PC-9 (cell line): ENCODE measurements around the gene FOXK1. TPM values are rescaled to one million over a fixed set of nuclear protein-coding genes. Genes with fewer than 3 reads are reported as not detected.
A peak's percentile ranks its signal among the peaks of the same experiment; 100 is the strongest.

ENCODE experiments used
- BruUV-seq: library from RNA; stranded (reverse); fragments of 400-500 nt; replicated peaks from 2 replicates; lab custom pipeline; 2021; lab: Mats Ljungman, UMichigan
- CTCF ChIA-PET: fragments of 300-600 bp; sonication (Branson Sonifier 250); formaldehyde crosslinking; loops from one replicate; lab custom pipeline; 2022; ENCODE audit warnings: antibody characterized with exemption; lab: Charles Lee
- POLR2A ChIA-PET: fragments of 300-600 bp; sonication (Branson Sonifier 250); formaldehyde crosslinking; loops from one replicate; lab custom pipeline; 2022; ENCODE audit warnings: antibody characterized with exemption; ENCODE audit not compliant: unreplicated experiment; lab: Charles Lee
- DNase-seq, 2 experiments: peaks; one replicate each; pipeline versions ENCODE4 v3.0.0 to v3.0.0-alpha.2; 2015 to 2022; ENCODE audit warnings: mixed read lengths in 1 of 2
- H2AFZ ChIP-seq: fragments of 200-600 bp; sonication (generic); 2 replicates; pipeline ENCODE4 v1.8.1; 2017; ENCODE audit warnings: antibody characterized with exemption
- H3F3A ChIP-seq: fragments of 200-600 bp; sonication (generic); 2 replicates; pipeline ENCODE4 v1.8.1; 2017; ENCODE audit warnings: antibody characterized with exemption, mild to moderate bottlenecking, low read depth; ENCODE audit not compliant: insufficient read depth
- H3K27ac ChIP-seq: fragments of 200-600 bp; sonication (generic); 2 replicates; pipeline ENCODE4 v1.6.1; 2016; ENCODE audit warnings: mixed run types
- H3K27me3 ChIP-seq: fragments of 200-600 bp; sonication (generic); 2 replicates; pipeline ENCODE4 v1.6.1; 2016; ENCODE audit warnings: low read depth, mixed run types; ENCODE audit not compliant: insufficient read depth
- H3K36me3 ChIP-seq: fragments of 200-600 bp; sonication (generic); 2 replicates; pipeline ENCODE4 v1.6.1; 2016; ENCODE audit warnings: low read depth, mixed run types
- H3K4me1 ChIP-seq: fragments of 200-600 bp; sonication (generic); replicated peaks from 2 replicates; pipeline ENCODE4 v1.6.1; 2016; ENCODE audit warnings: mixed run types; ENCODE audit not compliant: insufficient read depth
- H3K4me2 ChIP-seq: fragments of 200-600 bp; sonication (generic); 2 replicates; pipeline ENCODE4 v1.6.1; 2017; ENCODE audit warnings: mixed run types
- H3K4me3 ChIP-seq: fragments of 200-600 bp; sonication (generic); 2 replicates; pipeline ENCODE4 v1.6.1; 2016; ENCODE audit warnings: mixed run types
- H3K79me2 ChIP-seq: fragments of 200-600 bp; sonication (generic); 2 replicates; pipeline ENCODE4 v1.6.1; 2017; ENCODE audit warnings: low read depth, mixed run types
- H3K9me2 ChIP-seq: fragments of 200-600 bp; sonication (generic); 2 replicates; pipeline ENCODE4 v1.8.1; 2017; ENCODE audit warnings: mild to moderate bottlenecking; ENCODE audit not compliant: insufficient read depth
- H3K9me3 ChIP-seq: fragments of 200-600 bp; sonication (generic); 2 replicates; pipeline ENCODE4 v1.8.1; 2016; ENCODE audit warnings: low read depth; ENCODE audit not compliant: insufficient read depth
- H4K20me1 ChIP-seq: fragments of 200-600 bp; sonication (generic); 2 replicates; pipeline ENCODE4 v1.8.1; 2017; ENCODE audit not compliant: insufficient read depth
- CTCF ChIP-seq: fragments of 200-600 bp; sonication (generic); conservative IDR thresholded peaks from 2 replicates; pipeline ENCODE4 v1.6.1; 2017; ENCODE audit warnings: mixed run types, antibody characterized with exemption, mild to moderate bottlenecking, moderate library complexity
- EZH2 ChIP-seq: fragments of 200-600 bp; sonication (generic); IDR thresholded peaks from 2 replicates; pipeline ENCODE4 v1.8.0; 2017; ENCODE audit warnings: antibody characterized with exemption, low read depth
- intact Hi-C: fragments of 100-400 bp; cut with micrococcal nuclease; formaldehyde crosslinking; loops from one replicate; pipeline ENCODE4 v1.10.0; 2022; ENCODE audit not compliant: unreplicated experiment
- total RNA-seq: library from RNA; stranded (reverse); gene quantifications from 2 replicates; pipeline ENCODE4 v1.2.3, GENCODE V29; 2021

Gene FOXK1
- total RNA-seq, 1 experiment from 2014 or later: 68.1 TPM

GRCh38 chr7:4749798-4750197 is 67.7 kb downstream of the FOXK1 start:
- peaks cover 48% of the 10 kb centered on the region for H3K79me2 ChIP-seq
- no peak overlapping the region for H3K4me3 ChIP-seq
- H3K9me3 ChIP-seq: no peaks in the 10 kb centered on the region
- CTCF ChIA-PET: interaction anchor here (0.6 kb wide), 1 partner anchor 1267 kb away, joined by 3 read pairs; no protein-coding TSS in a partner anchor
- peaks cover 41% of the 10 kb centered on the region for H4K20me1 ChIP-seq
- no peak overlapping the region for H3K27ac ChIP-seq
- H3K4me1 ChIP-seq: peaks cover 15% of the 10 kb centered on the region
- no TSS peak for BruUV-seq
- no peak for TF ChIP-seq EZH2
- TF ChIP-seq CTCF: no peak
- DNase-seq: no peak
- POLR2A ChIA-PET: no interaction called here
- no peak overlapping the region for H3K4me2 ChIP-seq
- H3K27me3 ChIP-seq: no peaks in the 10 kb centered on the region
- intact Hi-C loops: loop anchor here (5.0 kb wide), 1 partner anchor 117 kb away; no protein-coding TSS in a partner anchor
- peaks cover 27% of the 10 kb centered on the region for H3F3A ChIP-seq
- no peak overlapping the region for H2AFZ ChIP-seq
- peaks cover 15% of the 10 kb centered on the region; the same call in 1 of the 2 replicates for H3K36me3 ChIP-seq
- no peaks in the 10 kb centered on the region for H3K9me2 ChIP-seq

GRCh38 chr7:4751398-4751947 is 69.4 kb downstream of the FOXK1 start:
- intact Hi-C loops: loop anchor here (5.0 kb wide), 1 partner anchor 119 kb away; no protein-coding TSS in a partner anchor
- H3K27ac ChIP-seq: no peak overlapping the region
- no peak overlapping the region for H3K4me3 ChIP-seq
- H3K27me3 ChIP-seq: no peaks in the 10 kb centered on the region
- H3K4me1 ChIP-seq: peaks cover 3% of the 10 kb centered on the region; the same call in 1 of the 2 replicates
- no TSS peak for BruUV-seq
- no peak for TF ChIP-seq EZH2
- TF ChIP-seq CTCF: no peak
- peaks cover 15% of the 10 kb centered on the region; the same call in 1 of the 2 replicates for H3F3A ChIP-seq
- H4K20me1 ChIP-seq: peaks cover 48% of the 10 kb centered on the region
- H3K9me2 ChIP-seq: no peaks in the 10 kb centered on the region
- no peaks in the 10 kb centered on the region for H3K9me3 ChIP-seq
- ChIA-PET CTCF (interaction anchor here (0.6 kb wide), 1 partner anchor 69 kb away, joined by 4 read pairs; no protein-coding TSS in a partner anchor), POLR2A (no interaction called here)
- DNase-seq: no peak
- H3K4me2 ChIP-seq: no peak overlapping the region
- peaks cover 38% of the 10 kb centered on the region for H3K79me2 ChIP-seq
- H2AFZ ChIP-seq: no peak overlapping the region
- peaks cover 30% of the 10 kb centered on the region for H3K36me3 ChIP-seq

DNA sequence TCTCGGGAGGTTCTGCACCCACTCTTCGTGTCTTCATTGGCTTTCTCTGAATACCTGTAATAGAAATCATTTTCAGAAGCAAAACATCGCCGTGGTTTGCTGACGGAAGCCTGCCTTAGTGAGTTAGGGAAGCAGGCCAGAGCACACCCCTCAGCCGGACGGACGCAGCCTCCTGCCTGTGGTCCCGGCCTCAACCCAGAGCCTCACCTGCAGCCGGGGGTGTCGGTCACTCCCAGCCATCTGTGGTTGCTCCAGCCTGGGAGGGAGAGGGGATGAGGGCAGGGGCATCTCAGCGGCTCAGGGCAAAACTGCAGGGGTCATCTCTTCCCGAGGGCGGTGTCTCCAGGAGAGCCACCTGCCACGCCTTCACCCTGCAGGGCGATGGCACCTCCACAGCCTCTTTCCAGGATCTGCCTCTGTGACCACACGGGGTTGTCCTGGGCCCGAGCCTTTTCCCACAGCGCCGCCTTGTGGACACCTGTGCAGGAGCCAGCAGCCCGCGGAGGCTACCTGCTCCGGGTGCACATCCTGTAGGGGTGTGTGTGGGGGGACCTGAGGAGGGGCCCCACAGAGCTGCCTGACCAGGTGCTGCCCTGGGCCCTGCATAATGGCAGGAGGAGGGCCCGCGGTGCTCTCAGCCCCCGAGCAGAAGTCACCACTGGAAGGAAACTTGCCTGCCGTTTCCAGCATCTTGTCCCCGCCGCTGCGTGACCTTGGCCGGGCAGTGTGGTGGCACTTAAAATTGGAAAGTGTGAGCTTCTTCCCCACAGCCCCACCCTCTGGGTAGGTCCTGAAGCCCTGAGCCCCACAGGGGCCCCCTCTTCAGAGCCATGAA is 71.7 kb downstream of the FOXK1 start:
- ChIA-PET POLR2A (no interaction called here), CTCF (no interaction called here)
- no peak overlapping the region for H2AFZ ChIP-seq
- H3K27ac ChIP-seq: no peak overlapping the region
- DNase-seq: peak; percentile 53 to 89
- TF ChIP-seq EZH2: no peak
- peak; percentile 96 for TF ChIP-seq CTCF
- H3K79me2 ChIP-seq: peaks cover 15% of the 10 kb centered on the region; the same call in 1 of the 2 replicates
- H3K4me1 ChIP-seq: no peaks in the 10 kb centered on the region
- no TSS peak for BruUV-seq
- H3F3A ChIP-seq: peaks cover 14% of the 10 kb centered on the region; the same call in 1 of the 2 replicates
- H3K9me3 ChIP-seq: no peaks in the 10 kb centered on the region
- peaks cover 48% of the 10 kb centered on the region for H4K20me1 ChIP-seq
- no peak overlapping the region for H3K4me2 ChIP-seq
- H3K27me3 ChIP-seq: no peaks in the 10 kb centered on the region
- H3K9me2 ChIP-seq: no peaks in the 10 kb centered on the region
- intact Hi-C loops: loop anchor here (1.0 to 5.0 kb wide), 4 partner anchors 70 to 143 kb away; no protein-coding TSS in a partner anchor
- H3K36me3 ChIP-seq: peaks cover 27% of the 10 kb centered on the region
- no peak overlapping the region for H3K4me3 ChIP-seq
